Osteocyte (in vitro differentiated cells): Measurements from ENCODE around the gene PAX2. TPM values are rescaled to one million over a fixed set of nuclear protein-coding genes. Genes with fewer than 3 reads are reported as not detected.

ENCODE experiments used
- DNase-seq: peaks from one replicate; pipeline ENCODE4 v3.0.0; 2021; ENCODE audit warnings: mixed read lengths; ENCODE audit not compliant: unreplicated experiment; ENCODE audit errors: extremely low spot score
- H3K27ac Mint-ChIP-seq: one replicate; pipeline ENCODE4 v1.8.0; 2021; ENCODE audit warnings: mild to moderate bottlenecking, mixed read lengths; ENCODE audit not compliant: unreplicated experiment
- H3K27me3 Mint-ChIP-seq: one replicate; pipeline ENCODE4 v1.8.0; 2021; ENCODE audit warnings: mixed read lengths; ENCODE audit not compliant: unreplicated experiment
- H3K36me3 Mint-ChIP-seq: one replicate; pipeline ENCODE4 v1.8.0; 2021; ENCODE audit warnings: mixed read lengths; ENCODE audit not compliant: unreplicated experiment
- H3K4me1 Mint-ChIP-seq: one replicate; pipeline ENCODE4 v1.8.0; 2021; ENCODE audit warnings: mixed read lengths; ENCODE audit not compliant: unreplicated experiment
- H3K4me3 Mint-ChIP-seq: one replicate; pipeline ENCODE4 v1.8.0; 2021; ENCODE audit warnings: mild to moderate bottlenecking, moderate library complexity, mixed read lengths; ENCODE audit not compliant: unreplicated experiment
- H3K9me3 Mint-ChIP-seq: one replicate; pipeline ENCODE4 v1.8.0; 2021; ENCODE audit warnings: mixed read lengths; ENCODE audit not compliant: unreplicated experiment
- total RNA-seq: library from RNA; stranded (reverse); gene quantifications from 2 replicates; pipeline ENCODE4 v1.2.1, GENCODE V29; 2021
- TF ChIP-seq, protein P1 (sequence below): fragments of 200-600 bp; sonication (generic); IDR thresholded peaks from 2 replicates; pipeline ENCODE4 v1.5.0; 2021; ENCODE audit warnings: antibody characterized with exemption, mild to moderate bottlenecking, moderate library complexity

PAX2 gene
- total RNA-seq, 1 donor from 2014 or later: 0.30 TPM

DNA sequence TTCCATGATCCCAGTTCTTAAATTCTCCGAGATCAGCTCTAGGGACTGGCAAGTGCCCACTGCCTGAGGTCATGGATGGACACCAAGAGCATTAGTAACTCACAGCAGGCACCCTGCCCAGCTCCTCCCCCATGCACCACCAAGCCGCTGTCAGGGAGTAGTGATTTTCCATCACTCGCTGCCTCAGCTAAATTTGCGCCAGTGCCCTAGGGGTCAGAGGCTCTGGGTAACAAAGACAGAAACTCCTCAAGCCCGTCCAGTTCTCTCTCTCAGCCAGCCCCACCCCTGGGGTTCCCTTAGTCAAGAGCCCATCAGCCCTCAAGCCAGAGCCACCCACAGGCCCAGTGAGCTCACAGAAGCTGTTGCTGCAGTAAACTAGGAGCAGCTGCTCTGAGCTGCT lies 30.0 kb downstream of the PAX2 start:
- H3K27ac Mint-ChIP-seq: no peak overlapping the region
- no peak for DNase-seq
- H3K4me1 Mint-ChIP-seq: no peaks in the 10 kb centered on the region
- no peak overlapping the region for H3K4me3 Mint-ChIP-seq
- TF ChIP-seq, protein P1, sequence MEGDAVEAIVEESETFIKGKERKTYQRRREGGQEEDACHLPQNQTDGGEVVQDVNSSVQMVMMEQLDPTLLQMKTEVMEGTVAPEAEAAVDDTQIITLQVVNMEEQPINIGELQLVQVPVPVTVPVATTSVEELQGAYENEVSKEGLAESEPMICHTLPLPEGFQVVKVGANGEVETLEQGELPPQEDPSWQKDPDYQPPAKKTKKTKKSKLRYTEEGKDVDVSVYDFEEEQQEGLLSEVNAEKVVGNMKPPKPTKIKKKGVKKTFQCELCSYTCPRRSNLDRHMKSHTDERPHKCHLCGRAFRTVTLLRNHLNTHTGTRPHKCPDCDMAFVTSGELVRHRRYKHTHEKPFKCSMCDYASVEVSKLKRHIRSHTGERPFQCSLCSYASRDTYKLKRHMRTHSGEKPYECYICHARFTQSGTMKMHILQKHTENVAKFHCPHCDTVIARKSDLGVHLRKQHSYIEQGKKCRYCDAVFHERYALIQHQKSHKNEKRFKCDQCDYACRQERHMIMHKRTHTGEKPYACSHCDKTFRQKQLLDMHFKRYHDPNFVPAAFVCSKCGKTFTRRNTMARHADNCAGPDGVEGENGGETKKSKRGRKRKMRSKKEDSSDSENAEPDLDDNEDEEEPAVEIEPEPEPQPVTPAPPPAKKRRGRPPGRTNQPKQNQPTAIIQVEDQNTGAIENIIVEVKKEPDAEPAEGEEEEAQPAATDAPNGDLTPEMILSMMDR: no peak
- H3K9me3 Mint-ChIP-seq: no peaks in the 10 kb centered on the region
- no peaks in the 10 kb centered on the region for H3K36me3 Mint-ChIP-seq
- peaks cover 69% of the 10 kb centered on the region for H3K27me3 Mint-ChIP-seq

DNA sequence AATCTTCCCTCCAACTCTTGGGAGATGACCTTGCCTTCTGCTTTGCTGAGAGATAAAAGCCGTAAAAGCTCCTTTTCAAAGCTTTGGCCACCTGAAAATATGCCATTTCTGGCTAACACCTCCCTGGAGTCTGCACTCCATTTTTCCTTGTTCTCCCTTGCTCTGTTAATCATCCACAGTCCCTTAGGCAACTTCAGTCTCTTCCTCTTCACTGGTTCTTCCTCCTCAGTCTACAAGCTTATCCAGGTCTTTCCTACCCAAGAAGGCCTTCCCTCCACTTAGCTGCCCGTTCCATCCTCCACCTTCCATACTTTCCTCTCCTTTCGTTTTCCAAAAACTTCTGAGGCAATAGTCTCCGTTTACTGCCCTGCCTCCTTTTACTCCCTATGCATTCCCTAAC lies 30.5 kb downstream of the PAX2 start:
- H3K4me3 Mint-ChIP-seq: no peak overlapping the region

DNA sequence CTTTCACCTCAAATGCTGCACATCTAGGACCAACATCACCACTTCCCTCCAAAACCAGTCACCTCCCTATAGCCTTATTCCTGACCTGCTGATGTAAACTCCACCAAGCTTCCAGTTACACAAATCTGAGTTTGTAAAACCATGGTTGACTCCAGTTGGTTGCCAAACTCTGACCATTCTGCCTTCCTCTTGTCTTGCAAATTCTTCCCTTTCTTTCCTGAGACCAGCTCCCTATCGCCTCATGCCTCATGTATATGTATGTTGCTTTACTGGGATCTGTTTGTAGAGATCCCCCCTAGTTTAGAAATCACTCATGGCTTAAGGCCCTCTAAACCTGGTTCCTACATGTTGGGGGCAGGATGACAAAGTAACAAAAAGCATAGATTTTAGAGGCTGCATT lies 31.3 kb downstream of the PAX2 start:
- TF ChIP-seq, protein P1: no peak
- no peak overlapping the region for H3K27ac Mint-ChIP-seq
- H3K4me3 Mint-ChIP-seq: no peak overlapping the region
- H3K9me3 Mint-ChIP-seq: no peaks in the 10 kb centered on the region
- peaks cover 61% of the 10 kb centered on the region for H3K27me3 Mint-ChIP-seq
- DNase-seq: no peak
- no peaks in the 10 kb centered on the region for H3K4me1 Mint-ChIP-seq
- H3K36me3 Mint-ChIP-seq: no peaks in the 10 kb centered on the region

More for the DNA sequence above, 30.5 kb downstream of the PAX2 start:
- no peaks in the 10 kb centered on the region for H3K9me3 Mint-ChIP-seq
- no peaks in the 10 kb centered on the region for H3K36me3 Mint-ChIP-seq
- no peaks in the 10 kb centered on the region for H3K4me1 Mint-ChIP-seq
- DNase-seq: no peak
- peaks cover 65% of the 10 kb centered on the region for H3K27me3 Mint-ChIP-seq
- H3K27ac Mint-ChIP-seq: no peak overlapping the region
- TF ChIP-seq, protein P1: no peak

GRCh38 chr10:100779329-100779728 lies 33.9 kb downstream of the PAX2 start:
- peaks cover 48% of the 10 kb centered on the region for H3K27me3 Mint-ChIP-seq
- DNase-seq: no peak
- no peak overlapping the region for H3K4me3 Mint-ChIP-seq

DNA sequence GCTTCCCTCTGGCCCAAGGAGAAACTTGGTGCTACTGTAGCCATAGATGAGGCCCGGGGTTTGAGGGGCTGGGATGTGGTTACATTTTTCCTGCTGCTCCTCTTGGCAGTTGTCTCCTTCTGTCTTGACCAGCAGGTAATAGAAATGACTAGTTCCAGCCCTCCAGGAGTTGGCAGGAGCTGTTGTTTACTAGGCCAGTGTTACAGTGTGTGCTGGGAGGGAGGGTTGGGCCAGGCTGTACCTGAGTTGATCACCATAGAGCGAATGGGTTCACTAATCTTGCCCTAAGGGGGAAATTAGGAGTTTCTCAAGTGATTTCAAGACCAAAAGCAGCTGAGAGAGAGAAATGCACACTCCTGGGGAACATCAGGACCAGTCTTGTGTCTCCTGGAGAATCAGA lies 34.9 kb downstream of the PAX2 start:
- H3K9me3 Mint-ChIP-seq: no peaks in the 10 kb centered on the region
- peaks cover 46% of the 10 kb centered on the region for H3K27me3 Mint-ChIP-seq
- no peaks in the 10 kb centered on the region for H3K4me1 Mint-ChIP-seq
- TF ChIP-seq, protein P1: no peak
- H3K36me3 Mint-ChIP-seq: no peaks in the 10 kb centered on the region
- no peak for DNase-seq
- no peak overlapping the region for H3K27ac Mint-ChIP-seq
- H3K4me3 Mint-ChIP-seq: no peak overlapping the region

More at GRCh38 chr10:100779329-100779728, 33.9 kb downstream of the PAX2 start:
- Mint-ChIP-seq H3K9me3 (no peaks in the 10 kb centered on the region), H3K4me1 (no peaks in the 10 kb centered on the region), H3K27ac (no peak overlapping the region), H3K36me3 (no peaks in the 10 kb centered on the region)
- TF ChIP-seq, protein P1: no peak
